ENCODE results near the gene ANKRD1.
"Not testable (repeated sequence)": the region's sequence is repeated elsewhere in the genome, so short reads cannot be mapped to it uniquely, and the experiment has no call there.

Gene ANKRD1

DNA sequence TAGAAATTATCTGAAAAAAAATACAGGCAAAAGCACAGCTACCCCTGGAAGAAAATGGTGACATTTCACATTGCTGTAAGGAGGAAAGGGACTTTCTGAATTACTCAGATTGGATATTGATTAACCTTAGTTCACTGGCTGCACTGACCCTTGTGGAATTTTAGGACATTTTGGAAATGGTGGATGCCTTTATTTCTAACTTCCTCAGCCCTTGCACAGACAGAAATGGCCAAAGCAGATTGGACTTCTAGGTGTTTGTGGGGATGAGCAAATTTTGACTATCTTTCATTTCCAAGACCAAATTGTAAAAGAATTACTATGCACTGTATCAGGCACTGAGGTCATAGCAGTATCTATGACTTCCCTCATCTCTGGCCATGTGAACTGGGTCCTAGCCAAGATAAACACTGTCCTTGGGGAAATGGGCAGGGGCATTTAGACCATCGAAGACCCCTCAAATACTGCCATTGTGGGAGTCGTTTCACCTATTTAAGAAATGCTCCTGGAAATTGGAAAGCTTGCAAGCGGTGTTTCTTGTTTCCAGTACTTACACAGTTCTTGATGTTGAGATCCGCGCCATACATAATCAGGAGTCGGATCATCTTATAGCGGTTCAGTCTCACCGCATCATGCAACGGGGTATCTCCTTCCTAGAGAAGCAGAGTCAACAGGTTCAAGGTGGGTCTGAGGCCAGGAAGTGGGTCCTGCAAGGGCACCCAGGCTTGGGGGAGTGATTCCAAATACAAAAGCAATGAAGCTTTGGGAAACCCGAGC lies 5.7 kb downstream of the ANKRD1 start:
- DNase-seq (ENCODE audit: low read depth, low spot score) = no peak
- no peak overlapping the region for H3K4me3 ChIP-seq (ENCODE audit: low read length)

GRCh38 chr10:90913774-90914420 lies 7.0 kb downstream of the ANKRD1 start:
- no peak overlapping the region for H3K4me3 ChIP-seq (ENCODE audit: low read length)
- no peak for DNase-seq (ENCODE audit: low read depth, low spot score)

- H3K4me3 ChIP-seq (ENCODE audit: low read length) = no peak overlapping the region
- DNase-seq (ENCODE audit: low read depth, low spot score) = no peak
Measured at GRCh38 chr10:90912854-90913479, 7.9 kb downstream of the ANKRD1 start.

DNA sequence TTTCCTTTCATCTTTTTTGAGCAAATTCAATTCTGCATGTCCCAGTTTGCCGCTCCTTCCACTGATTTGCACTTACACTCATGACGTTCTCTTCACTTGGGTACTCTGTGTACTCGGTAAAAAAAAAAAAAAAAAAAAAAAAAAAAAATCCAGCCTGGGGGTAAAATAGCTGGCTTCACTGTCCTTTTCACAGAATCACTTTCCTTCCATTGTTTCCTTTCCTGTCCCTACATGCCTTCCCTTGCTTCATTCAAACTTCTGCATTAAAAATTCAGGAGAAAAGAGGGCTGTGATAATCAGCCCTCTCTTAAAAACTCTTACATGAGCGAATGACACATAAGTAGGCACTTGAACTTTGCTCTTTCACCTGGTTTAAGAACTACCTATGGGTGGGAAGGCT lies 8.7 kb downstream of the ANKRD1 start:
- DNase-seq (ENCODE audit: low read depth, low spot score) = no peak
- no peak overlapping the region for H3K4me3 ChIP-seq (ENCODE audit: low read length)

- H3K4me3 ChIP-seq (ENCODE audit: low read length) = no peak overlapping the region
- DNase-seq (ENCODE audit: low read depth, low spot score) = peak; percentile 89
Measured at GRCh38 chr10:90911133-90912051, 9.5 kb downstream of the ANKRD1 start.

- no peak for DNase-seq (ENCODE audit: low read depth, low spot score)
Measured at GRCh38 chr10:90906596-90906995, 14.3 kb downstream of the ANKRD1 start.

GRCh38 chr10:90905925-90906324 lies 15.0 kb downstream of the ANKRD1 start:
- no peak overlapping the region for H3K4me3 ChIP-seq (ENCODE audit: low read length)
- no peak for DNase-seq (ENCODE audit: low read depth, low spot score)

More at GRCh38 chr10:90906596-90906995, 14.3 kb downstream of the ANKRD1 start:
- no peak overlapping the region for H3K4me3 ChIP-seq (ENCODE audit: low read length)

- DNase-seq (ENCODE audit: low read depth, low spot score); H3K4me3 ChIP-seq (ENCODE audit: low read length): not testable (repeated sequence)
Measured at GRCh38 chr10:90896916-90897315, 24.0 kb downstream of the ANKRD1 start.

GRCh38 chr10:90893190-90893589 lies 27.7 kb downstream of the ANKRD1 start:
- DNase-seq (ENCODE audit: low read depth, low spot score) = no peak
- no peak overlapping the region for H3K4me3 ChIP-seq (ENCODE audit: low read length)

DNA sequence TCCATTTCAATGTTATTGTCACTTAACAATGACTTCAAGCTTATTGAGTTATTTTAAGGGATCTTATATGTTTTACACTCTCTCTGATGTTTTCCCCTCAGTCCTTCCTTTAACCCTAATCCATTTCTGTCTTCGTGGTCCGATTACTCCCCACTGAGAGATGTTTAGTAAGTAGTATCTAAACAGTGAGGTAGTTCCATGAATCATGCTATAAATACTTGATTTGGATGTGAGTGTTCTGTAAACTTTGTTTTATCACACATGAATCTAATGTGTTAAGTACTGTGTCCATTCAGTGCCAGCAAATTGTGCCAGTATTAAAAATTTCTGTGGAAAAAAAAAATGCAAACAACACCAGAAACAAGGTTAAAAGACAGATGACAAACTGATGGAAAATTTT lies 30.5 kb downstream of the ANKRD1 start:
- no peak for DNase-seq (ENCODE audit: low read depth, low spot score)
- no peak overlapping the region for H3K4me3 ChIP-seq (ENCODE audit: low read length)

- no peak overlapping the region for H3K4me3 ChIP-seq (ENCODE audit: low read length)
- DNase-seq (ENCODE audit: low read depth, low spot score) = no peak
Measured at GRCh38 chr10:90889636-90890035, 31.3 kb downstream of the ANKRD1 start.

- no peak overlapping the region for H3K4me3 ChIP-seq (ENCODE audit: low read length)
- no peak for DNase-seq (ENCODE audit: low read depth, low spot score)
Measured at GRCh38 chr10:90888387-90888786, 32.5 kb downstream of the ANKRD1 start.

GRCh38 chr10:90887555-90887954 lies 33.3 kb downstream of the ANKRD1 start:
- no peak overlapping the region for H3K4me3 ChIP-seq (ENCODE audit: low read length)
- DNase-seq (ENCODE audit: low read depth, low spot score) = no peak

DNA sequence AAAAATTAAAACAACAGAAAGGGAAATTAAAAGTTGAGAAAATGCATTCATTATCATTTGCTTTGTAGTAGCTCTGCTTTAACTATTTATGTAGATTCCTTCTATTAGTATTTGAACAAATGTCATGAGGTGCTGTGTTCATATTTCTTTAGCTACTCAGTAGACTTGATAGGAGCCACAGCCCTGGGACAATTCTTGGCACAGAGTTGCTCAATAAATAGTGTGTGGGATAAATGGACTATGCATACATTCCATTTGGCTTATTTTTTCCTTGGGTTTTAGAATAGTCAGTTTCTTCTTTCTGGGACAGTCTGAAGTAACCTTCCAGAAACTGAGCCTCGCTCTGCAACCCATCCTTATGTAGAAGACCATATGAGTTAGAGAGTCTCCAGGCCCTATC lies 35.7 kb downstream of the ANKRD1 start:
- DNase-seq (ENCODE audit: low read depth, low spot score) = no peak
- H3K4me3 ChIP-seq (ENCODE audit: low read length) = no peak overlapping the region

DNA sequence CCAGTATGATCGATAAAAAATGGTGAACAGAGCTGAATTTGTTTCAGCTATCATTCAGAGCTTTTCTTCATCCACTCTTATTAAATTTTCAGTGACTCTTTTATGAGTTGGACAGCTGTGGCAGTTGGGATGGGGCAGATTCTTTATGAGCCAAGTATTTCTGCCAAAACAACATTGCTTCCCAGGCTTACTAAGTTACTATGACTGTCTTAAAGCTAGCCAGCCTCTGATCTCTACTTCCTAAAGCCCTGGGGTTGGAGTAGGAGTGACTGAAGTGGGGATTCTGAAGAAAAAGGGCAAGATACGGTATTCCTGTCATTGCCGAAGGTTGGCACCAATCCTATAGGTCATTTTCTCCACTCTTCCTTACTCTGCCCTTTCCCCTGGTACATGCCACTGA lies 36.5 kb downstream of the ANKRD1 start:
- H3K4me3 ChIP-seq (ENCODE audit: low read length) = no peak overlapping the region
- no peak for DNase-seq (ENCODE audit: low read depth, low spot score)

DNA sequence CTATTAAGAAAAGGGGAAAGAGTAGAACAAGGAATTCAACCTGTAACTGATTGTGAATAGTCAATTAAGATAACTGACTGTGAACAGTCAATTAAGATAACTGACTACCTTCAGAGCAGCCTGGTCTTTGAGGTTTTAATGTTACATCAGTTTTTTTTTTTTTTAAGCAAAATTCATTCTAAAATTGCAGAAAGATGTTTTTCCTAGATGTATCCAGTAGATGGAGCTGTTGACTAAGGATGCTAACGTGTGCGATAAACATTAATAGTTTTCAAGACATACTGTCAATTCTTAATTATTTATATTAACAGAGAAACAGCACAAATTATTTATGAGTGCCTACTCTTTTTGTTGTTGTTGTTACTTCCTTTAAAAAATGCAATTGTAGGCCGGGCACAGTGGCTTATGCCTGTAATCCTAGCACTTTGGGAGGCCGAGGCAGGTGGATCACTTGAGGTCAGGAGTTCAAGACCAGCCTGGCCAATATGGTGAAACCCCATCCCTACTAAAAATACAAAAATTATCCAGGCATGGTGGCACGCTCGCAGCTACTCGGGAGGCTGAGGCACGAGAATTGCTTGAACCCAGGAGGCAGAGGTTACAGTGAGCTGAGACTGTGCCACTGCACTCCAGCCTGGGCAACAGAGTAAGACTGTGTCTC lies 40.7 kb downstream of the ANKRD1 start:
- peak; percentile 67 for DNase-seq (ENCODE audit: low read depth, low spot score)
- H3K4me3 ChIP-seq (ENCODE audit: low read length) = not testable (repeated sequence)

- H3K4me3 ChIP-seq (ENCODE audit: low read length) = no peak overlapping the region
- no peak for DNase-seq (ENCODE audit: low read depth, low spot score)
Measured at GRCh38 chr10:90879062-90879461, 41.8 kb downstream of the ANKRD1 start.

DNA sequence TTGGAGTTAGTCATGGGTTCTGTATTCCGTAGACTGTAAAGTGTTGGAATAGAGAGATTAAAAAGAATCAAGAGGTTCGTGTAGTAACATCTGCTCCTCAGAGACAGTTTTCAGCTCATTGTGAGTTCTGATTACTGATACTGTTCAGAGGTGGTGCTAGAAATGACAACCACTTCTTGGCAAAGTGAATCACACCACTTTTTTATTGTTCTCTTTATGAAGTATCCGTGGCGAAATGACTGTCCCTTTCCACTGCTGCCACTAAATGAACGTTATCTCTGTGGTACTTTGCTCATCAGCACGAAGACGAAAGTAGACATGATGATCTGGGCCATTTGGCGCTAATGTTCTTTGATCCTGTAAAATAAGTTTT lies 48.3 kb downstream of the ANKRD1 start:
- H3K4me3 ChIP-seq (ENCODE audit: low read length) = peak overlapping the region; percentile 98

More for the DNA sequence above, 48.3 kb downstream of the ANKRD1 start:
- DNase-seq (ENCODE audit: low read depth, low spot score) = no peak
